Mucosa of stomach (tissue), 1 donor: ENCODE measurements around the gene KIF17.
A peak's percentile ranks its signal among the peaks of the same experiment; 100 is the strongest.

Experiments
- H3K27me3 ChIP-seq: one replicate; pipeline ENCODE4 v1.7.0; 2013; ENCODE audit warnings: mild to moderate bottlenecking, low read length; ENCODE audit not compliant: control insufficient read depth, insufficient read depth
- H3K36me3 ChIP-seq: one replicate; pipeline ENCODE4 v1.7.0; 2013; ENCODE audit warnings: low read length; ENCODE audit not compliant: control insufficient read depth, insufficient read depth
- H3K4me1 ChIP-seq: one replicate; pipeline ENCODE4 v1.7.0; 2013; ENCODE audit warnings: mild to moderate bottlenecking, low read length; ENCODE audit not compliant: control insufficient read depth, insufficient read depth
- H3K4me3 ChIP-seq: one replicate; pipeline ENCODE4 v1.7.0; 2013; ENCODE audit warnings: low read length
- H3K9ac ChIP-seq: one replicate; pipeline ENCODE4 v1.7.0; 2013; ENCODE audit warnings: mild to moderate bottlenecking, low read length, moderate library complexity
- H3K9me3 ChIP-seq: one replicate; pipeline ENCODE4 v1.7.0; 2013; ENCODE audit warnings: mild to moderate bottlenecking, low read length, moderate library complexity; ENCODE audit not compliant: control insufficient read depth
- donor health status: Pancreatic carcinoma.

Gene KIF17

GRCh38 chr1:20640183-20640597, 77.6 kb downstream of the KIF17 start:
- no peak overlapping the region for H3K9ac ChIP-seq
- H3K36me3 ChIP-seq = no peaks in the 10 kb centered on the region
- no peaks in the 10 kb centered on the region for H3K9me3 ChIP-seq
- H3K4me3 ChIP-seq = no peak overlapping the region
- H3K4me1 ChIP-seq = no peaks in the 10 kb centered on the region
- H3K27me3 ChIP-seq = no peaks in the 10 kb centered on the region

GRCh38 chr1:20636785-20637347, 80.9 kb downstream of the KIF17 start:
- Histone ChIP-seq H3K27me3 (no peaks in the 10 kb centered on the region), H3K4me3 (no peak overlapping the region), H3K36me3 (no peaks in the 10 kb centered on the region), H3K9me3 (no peaks in the 10 kb centered on the region), H3K4me1 (peaks cover 13% of the 10 kb centered on the region), H3K9ac (no peak overlapping the region)

- H3K9ac ChIP-seq = peak overlapping the region; percentile 89
- peaks cover 13% of the 10 kb centered on the region for H3K4me1 ChIP-seq
- H3K27me3 ChIP-seq = peaks cover 4% of the 10 kb centered on the region
- no peaks in the 10 kb centered on the region for H3K36me3 ChIP-seq
- peak overlapping the region; percentile 86 for H3K4me3 ChIP-seq
- H3K9me3 ChIP-seq = no peaks in the 10 kb centered on the region
Measured at GRCh38 chr1:20634594-20635084, 83.2 kb downstream of the KIF17 start.

GRCh38 chr1:20634065-20634593, 83.7 kb downstream of the KIF17 start:
- Histone ChIP-seq H3K36me3 (no peaks in the 10 kb centered on the region), H3K4me3 (peak overlapping the region; percentile 86), H3K27me3 (peaks cover 4% of the 10 kb centered on the region), H3K9ac (peak overlapping the region; percentile 89), H3K4me1 (peaks cover 13% of the 10 kb centered on the region), H3K9me3 (no peaks in the 10 kb centered on the region)

GRCh38 chr1:20633190-20634064, 84.4 kb downstream of the KIF17 start, which contains the start of gene PINK1:
Gene PINK1 (plus strand): TSS chr1:20633458. CDS start chr1:20633549, 91 bp downstream.
- peak within 1 kb of the TSS; percentile 86 for H3K4me3 ChIP-seq
- H3K9me3 ChIP-seq = no peaks in the 10 kb centered on the region
- H3K27me3 ChIP-seq = peaks cover 4% of the 10 kb centered on the region
- peaks cover 13% of the 10 kb centered on the region for H3K4me1 ChIP-seq
- peak within 1 kb of the TSS; percentile 89 for H3K9ac ChIP-seq
- H3K36me3 ChIP-seq = no peaks in the 10 kb centered on the region

- Histone ChIP-seq H3K9me3 (no peaks in the 10 kb centered on the region), H3K36me3 (no peaks in the 10 kb centered on the region), H3K4me3 (no peak overlapping the region), H3K9ac (no peak overlapping the region), H3K4me1 (peaks cover 13% of the 10 kb centered on the region), H3K27me3 (peaks cover 4% of the 10 kb centered on the region)
Measured at GRCh38 chr1:20632386-20632785, 85.4 kb downstream of the KIF17 start.

GRCh38 chr1:20630729-20631128, 87.1 kb downstream of the KIF17 start:
- H3K27me3 ChIP-seq = peaks cover 4% of the 10 kb centered on the region
- no peaks in the 10 kb centered on the region for H3K36me3 ChIP-seq
- peaks cover 13% of the 10 kb centered on the region for H3K4me1 ChIP-seq
- H3K9ac ChIP-seq = no peak overlapping the region
- H3K4me3 ChIP-seq = no peak overlapping the region
- H3K9me3 ChIP-seq = no peaks in the 10 kb centered on the region

GRCh38 chr1:20626524-20626923, 91.3 kb downstream of the KIF17 start:
- H3K9me3 ChIP-seq = no peaks in the 10 kb centered on the region
- H3K36me3 ChIP-seq = no peaks in the 10 kb centered on the region
- no peaks in the 10 kb centered on the region for H3K4me1 ChIP-seq
- no peak overlapping the region for H3K4me3 ChIP-seq
- H3K27me3 ChIP-seq = peaks cover 4% of the 10 kb centered on the region
- H3K9ac ChIP-seq = no peak overlapping the region

GRCh38 chr1:20626098-20626427, 91.7 kb downstream of the KIF17 start:
- Histone ChIP-seq H3K27me3 (peaks cover 4% of the 10 kb centered on the region), H3K4me3 (no peak overlapping the region), H3K36me3 (no peaks in the 10 kb centered on the region), H3K9me3 (no peaks in the 10 kb centered on the region), H3K9ac (no peak overlapping the region), H3K4me1 (no peaks in the 10 kb centered on the region)

GRCh38 chr1:20625176-20626097, 92.4 kb downstream of the KIF17 start:
- no peaks in the 10 kb centered on the region for H3K9me3 ChIP-seq
- no peaks in the 10 kb centered on the region for H3K36me3 ChIP-seq
- H3K4me1 ChIP-seq = no peaks in the 10 kb centered on the region
- no peak overlapping the region for H3K9ac ChIP-seq
- H3K4me3 ChIP-seq = no peak overlapping the region
- H3K27me3 ChIP-seq = no peaks in the 10 kb centered on the region

GRCh38 chr1:20624709-20625108, 93.1 kb downstream of the KIF17 start:
- Histone ChIP-seq H3K4me3 (no peak overlapping the region), H3K9me3 (no peaks in the 10 kb centered on the region), H3K9ac (no peak overlapping the region), H3K27me3 (no peaks in the 10 kb centered on the region), H3K4me1 (no peaks in the 10 kb centered on the region), H3K36me3 (no peaks in the 10 kb centered on the region)
